ENCODE measurements around the gene DDC.
"Not testable (repeated sequence)": the region's sequence is repeated elsewhere in the genome, so short reads cannot be mapped to it uniquely, and the experiment has no call there.

The DDC gene

DNA sequence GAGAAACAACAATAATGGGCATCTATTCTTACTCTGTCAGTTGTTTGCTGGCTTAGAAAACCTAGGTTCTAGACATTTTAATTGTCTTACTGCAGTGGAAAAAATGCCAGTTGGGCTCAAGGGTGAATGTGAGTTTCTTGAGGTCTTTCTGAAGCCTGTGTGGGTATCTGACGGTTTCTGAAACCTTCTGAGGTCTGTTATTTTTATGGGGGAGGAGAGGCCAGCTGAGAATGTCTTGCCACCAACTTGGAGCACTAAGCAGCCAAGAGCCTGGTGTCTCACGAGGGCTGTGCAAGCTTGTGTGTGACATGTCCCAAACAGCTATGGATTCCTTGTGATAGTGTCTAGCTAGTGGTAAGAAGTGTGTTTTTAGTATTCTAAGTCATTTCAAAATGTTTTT lies 24.2 kb upstream of the DDC start:
- DNase-seq (ENCODE audit: low read depth) = no peak

DNA sequence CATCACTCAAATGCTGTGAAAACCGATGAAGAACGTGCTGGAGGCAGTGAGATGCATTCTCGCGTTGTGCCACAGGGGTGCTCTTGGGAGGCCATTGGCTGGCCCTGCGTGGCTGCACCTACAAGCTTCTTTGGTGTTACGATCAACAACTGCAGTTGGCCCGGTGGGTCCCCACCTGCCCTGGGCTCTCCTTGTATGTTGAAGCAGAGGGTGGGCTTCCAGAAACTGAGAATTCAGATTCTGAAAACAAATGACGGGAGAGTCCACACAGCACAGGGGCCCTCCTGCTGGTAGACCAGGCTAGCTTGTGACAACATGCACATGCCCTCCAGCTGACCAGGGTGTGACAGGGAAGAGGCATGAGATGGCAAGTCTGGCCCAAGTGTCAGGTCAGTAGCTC lies 23.7 kb upstream of the DDC start:
- DNase-seq (ENCODE audit: low read depth) = no peak

- no peak for DNase-seq (ENCODE audit: low read depth)
These were observed 22.5 kb upstream of the DDC start for GRCh38 chr7:50587737-50588136.

DNA sequence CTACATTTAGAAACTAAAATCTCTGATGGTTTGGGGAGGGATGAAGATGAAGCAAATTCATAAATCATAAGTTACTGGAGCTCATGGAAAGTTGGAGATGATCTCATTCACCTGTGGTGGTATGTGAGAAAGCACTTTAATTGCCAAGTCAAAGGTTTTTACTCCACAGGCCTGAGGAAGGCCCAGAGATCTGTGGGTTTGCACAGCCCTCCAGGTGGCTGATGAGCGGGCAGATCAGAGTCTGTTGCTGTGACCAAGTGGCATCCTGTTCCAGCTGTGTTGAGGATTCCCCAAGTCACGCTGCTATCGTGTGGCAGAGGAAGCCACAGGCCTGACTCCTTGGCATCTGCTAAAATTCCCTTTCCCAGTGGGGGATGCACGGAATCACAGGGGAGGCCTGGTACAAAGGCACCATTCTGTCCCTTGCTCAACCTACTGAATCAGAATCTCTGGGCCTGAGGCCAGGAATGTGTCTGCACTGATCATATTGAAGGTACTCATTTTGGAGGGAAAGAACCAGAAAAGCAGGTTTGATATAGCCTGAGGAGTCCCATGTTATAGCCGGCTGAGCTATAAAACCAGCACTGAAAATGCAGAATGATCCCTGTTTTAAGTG lies 19.7 kb upstream of the DDC start:
- no peak for DNase-seq (ENCODE audit: low read depth)

DNA sequence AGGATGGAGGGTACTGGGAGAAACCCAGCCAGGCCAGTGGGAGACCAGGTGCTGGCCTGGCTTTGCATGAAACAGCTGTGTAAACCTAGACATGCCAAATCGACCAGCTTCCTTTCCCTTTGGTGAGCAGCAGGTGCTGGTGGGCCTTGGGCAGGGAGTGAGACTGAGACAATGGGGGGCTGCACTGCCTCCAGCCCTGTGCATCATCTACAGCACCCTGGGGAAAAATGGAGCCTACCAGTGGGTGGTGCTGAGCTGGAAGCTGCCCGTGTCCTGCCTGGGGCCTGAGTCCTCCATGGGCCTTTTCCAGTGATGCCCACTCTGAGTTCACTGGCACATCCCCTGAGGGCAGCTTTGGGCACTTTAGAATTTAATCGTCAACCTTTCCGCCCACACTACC lies 19.2 kb upstream of the DDC start:
- no peak for DNase-seq (ENCODE audit: low read depth)

- DNase-seq (ENCODE audit: low read depth) = not testable (repeated sequence)
These were observed 18.1 kb upstream of the DDC start for GRCh38 chr7:50583295-50583694.

GRCh38 chr7:50582271-50582670 lies 17.1 kb upstream of the DDC start:
- DNase-seq (ENCODE audit: low read depth) = not testable (repeated sequence)

DNA sequence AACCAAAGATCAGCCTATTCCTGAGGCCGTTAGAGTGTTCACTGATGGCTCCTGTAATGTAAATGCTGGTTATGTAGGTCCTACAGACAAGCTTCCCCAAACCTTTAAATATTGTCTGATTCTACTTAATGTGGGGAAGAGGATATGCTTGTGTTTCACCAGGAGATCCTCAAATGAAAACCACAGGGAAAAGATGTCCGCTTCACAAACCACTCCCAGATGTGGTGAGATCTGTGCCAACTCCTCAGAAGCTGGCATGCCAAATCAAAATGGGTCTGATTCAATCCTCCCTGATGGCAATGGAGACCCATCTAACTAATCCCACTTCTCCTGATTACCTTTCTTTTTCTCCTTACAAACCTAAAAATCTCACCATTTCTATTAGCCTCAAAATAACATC lies 15.5 kb upstream of the DDC start:
- DNase-seq (ENCODE audit: low read depth) = not testable (repeated sequence)

DNA sequence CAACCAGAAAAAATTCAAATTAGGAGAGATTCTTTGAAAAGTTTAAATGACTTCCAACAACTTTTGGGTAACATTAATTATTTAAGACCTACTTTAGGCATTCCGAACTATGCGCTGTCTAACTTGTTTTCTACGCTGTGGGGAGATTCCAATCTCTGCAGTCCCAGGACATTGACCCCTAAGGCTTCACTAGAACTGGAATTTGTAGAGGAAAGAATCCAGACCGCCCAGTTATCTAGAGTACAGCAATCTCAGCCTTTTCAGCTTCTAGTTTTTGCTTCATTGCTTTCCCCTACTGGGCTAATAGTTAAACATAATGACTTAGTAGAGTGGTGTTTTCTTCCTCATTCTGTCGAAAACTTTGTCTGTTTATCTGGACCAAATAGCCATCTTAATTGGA lies 14.9 kb upstream of the DDC start:
- DNase-seq (ENCODE audit: low read depth) = no peak

DNA sequence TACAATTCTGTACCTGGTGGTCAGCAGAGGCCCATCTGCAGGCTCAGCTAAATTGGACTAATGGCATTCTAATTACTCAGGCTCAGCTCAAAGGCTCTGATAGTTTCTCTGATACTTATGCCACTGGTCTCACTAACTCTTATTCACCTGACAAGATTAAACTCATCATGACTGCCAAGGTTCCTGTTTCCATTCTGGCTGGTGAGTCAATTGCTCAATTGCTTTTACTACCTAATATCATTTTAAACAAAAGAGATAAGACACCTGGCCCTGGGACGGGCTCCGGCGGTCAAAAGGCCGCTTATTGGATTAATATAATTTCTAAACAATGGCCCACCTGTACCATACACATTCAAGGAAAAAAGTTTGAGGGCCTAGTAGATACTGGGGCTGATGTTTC lies 12.9 kb upstream of the DDC start:
- DNase-seq (ENCODE audit: low read depth) = not testable (repeated sequence)

DNA sequence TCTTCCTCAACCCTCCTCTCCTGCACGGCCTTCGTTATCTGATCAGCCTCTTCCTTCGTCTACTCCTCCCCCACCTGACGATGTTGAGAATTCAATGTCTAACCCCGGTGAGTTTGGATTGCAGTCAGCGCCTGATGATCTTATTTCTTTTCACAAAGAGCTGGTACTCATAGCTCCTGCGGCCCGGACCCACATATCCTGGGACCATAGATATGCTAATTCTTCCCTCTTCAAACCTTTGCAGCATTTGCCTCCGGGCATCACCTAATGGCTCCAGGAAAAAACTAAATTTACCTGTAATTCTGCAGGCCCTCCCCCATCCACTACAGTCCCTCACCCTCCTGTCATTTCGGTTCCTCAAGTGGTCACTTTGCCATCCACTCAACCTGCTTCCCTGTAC lies 12.4 kb upstream of the DDC start:
- DNase-seq (ENCODE audit: low read depth) = no peak

DNA sequence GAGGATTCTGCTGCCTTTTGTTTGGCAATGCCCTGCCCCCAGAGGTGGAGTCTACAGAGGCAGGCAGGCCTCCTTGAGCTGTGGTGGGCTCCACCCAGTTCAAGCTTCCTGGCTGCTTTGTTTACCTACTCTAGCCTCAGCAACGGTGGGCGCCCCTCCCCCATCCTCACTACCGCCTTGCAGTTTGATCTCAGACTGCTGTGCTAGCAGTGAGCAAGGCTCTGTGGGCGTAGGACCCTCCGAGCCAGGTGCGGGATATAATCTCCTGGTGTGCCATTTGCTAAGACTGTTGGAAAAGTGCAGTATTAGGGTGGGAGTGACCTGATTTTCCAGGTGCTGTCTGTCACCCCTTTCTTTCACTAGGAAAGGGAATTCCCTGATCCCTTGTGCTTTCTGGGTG lies 11.2 kb upstream of the DDC start:
- DNase-seq (ENCODE audit: low read depth) = not testable (repeated sequence)

GRCh38 chr7:50567715-50568261 lies 2.6 kb upstream of the DDC start:
- no peak for DNase-seq (ENCODE audit: low read depth)

DNA sequence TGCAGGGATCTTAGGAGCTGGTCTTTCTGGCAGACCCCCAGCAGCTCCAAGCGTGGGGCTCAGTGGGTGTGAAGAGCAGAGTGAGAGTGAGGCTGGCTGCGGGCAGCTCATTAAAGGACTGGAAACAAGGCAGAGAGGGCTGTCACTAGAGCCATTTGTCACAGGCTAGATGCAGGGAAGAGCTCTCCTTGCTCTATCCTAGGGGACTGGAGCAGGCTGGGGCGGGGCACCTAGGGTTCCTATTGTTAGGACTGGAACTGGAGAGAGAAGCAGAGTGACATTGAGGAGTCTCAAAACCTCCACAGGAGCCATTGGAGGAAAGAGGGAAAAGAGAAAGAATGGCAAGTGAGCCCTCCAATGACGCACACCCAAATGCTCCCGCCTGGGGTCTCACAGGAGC lies 772 bp upstream of the DDC start:
- DNase-seq (ENCODE audit: low read depth) = no peak

DNA sequence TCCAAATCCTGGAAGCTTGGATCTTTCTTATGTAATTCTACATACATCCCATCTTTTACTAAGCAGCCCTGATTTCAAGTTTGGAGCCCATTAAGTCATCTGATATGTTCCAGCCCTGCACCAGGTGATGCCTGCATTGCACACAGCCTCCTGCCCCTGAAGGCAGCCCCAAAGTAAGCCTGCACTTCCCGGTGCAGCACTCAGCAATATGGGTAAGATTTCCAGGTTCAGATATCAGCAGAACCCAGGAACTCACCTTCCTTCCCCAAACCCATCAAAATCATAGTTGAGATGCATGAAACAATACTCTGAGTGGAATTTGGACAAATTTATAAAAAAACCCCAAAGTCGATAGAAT lies 333 bp upstream of the DDC start:
- no peak for DNase-seq (ENCODE audit: low read depth)

DNA sequence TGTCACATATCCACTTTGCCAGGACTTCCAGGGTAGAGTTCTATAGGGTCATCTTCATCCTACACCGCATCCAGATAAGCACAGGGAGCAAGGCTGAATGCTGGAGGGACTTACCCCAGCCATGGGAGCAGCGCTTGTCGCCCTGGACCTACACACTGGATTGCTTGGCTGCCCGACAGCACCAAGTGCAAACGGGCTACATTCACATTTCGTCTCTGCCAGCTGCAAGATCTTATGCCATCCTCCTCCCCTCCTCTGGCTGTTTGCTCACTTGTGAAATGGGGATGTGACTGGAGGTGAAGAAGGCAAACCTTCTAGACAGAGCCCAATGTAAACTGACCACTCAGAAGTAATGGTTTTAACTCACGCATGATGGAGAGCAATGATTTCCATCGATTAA lies 1.0 kb downstream of the DDC start:
- no peak for DNase-seq (ENCODE audit: low read depth)

GRCh38 chr7:50562136-50562535 lies 3.1 kb downstream of the DDC start:
- DNase-seq (ENCODE audit: low read depth) = no peak

GRCh38 chr7:50560865-50561351 lies 4.3 kb downstream of the DDC start:
- no peak for DNase-seq (ENCODE audit: low read depth)

DNA sequence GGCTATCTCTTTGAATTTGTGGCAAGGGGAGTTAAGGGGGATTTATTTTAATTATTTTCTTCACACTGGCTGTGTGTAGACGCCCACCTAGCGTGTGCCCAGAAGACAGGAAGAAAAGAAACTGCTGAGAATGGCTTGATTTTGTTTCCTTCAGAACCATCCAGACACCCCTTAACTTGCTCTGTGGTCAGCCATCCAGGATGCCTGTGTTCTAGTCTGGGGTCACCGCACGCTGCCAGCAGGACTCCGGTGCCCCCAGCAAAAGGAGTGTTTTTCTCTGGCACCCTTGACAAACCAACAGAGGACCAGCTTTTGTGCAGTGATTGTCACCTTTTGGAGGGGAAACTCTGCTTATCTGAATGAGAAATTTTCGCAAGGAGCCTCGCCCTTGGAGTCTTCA lies 5.3 kb downstream of the DDC start:
- no peak for DNase-seq (ENCODE audit: low read depth)

GRCh38 chr7:50558294-50559053 lies 6.7 kb downstream of the DDC start:
- no peak for DNase-seq (ENCODE audit: low read depth)

- no peak for DNase-seq (ENCODE audit: low read depth)
These were observed 8.1 kb downstream of the DDC start for GRCh38 chr7:50557099-50557498.

DNA sequence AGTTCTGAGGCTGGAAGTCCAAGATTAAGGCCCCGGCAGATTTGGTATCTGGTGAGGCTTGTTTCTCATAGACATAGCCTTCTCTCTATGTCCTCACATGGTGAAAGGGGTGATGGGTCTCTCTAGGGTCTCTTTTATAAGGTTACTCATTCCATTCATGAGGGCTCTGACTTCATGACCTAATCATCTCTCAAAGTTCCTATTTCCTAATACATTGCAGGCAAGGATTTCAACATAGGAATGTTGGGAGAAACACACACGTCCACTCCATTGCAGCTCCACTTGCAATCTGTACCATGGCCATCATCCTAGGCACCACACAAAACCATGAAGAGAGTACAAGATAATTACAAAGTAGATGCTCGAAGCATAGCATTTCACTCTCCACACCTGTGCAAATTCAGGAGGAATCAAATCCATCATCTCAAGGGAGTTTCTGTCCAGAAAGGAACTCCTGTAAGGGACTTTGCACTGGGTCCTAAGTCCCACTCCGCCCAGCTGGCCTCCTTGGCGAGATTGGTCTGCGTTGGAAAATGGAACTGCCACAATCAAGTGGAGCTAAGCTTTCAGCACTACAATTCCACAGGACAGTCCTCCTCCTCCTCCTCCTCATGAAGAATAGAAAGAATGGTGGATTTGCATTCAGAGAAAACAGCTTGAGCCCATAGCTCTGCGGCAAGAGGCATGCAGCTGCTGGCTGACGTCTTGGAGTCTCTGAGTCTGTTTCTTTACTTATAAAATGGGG lies 8.8 kb downstream of the DDC start:
- DNase-seq (ENCODE audit: low read depth) = no peak

GRCh38 chr7:50555594-50556140 lies 9.5 kb downstream of the DDC start:
- no peak for DNase-seq (ENCODE audit: low read depth)

Data from T-helper 22 cell (primary cell).